Stimulated activated naive CD8-positive, alpha-beta T cell treated with anti-CD3 and anti-CD28 coated beads, Interleukin-15, Interleukin-2, amounts not matched to agents 100 ng/mL and 50 ng/mL, for 24 hours (primary cell): ENCODE results near the gene UNC93B1.

ENCODE experiments used
- H3K27ac Mint-ChIP-seq: one replicate; pipeline ENCODE4 v1.8.0; 2021; ENCODE audit warnings: mild to moderate bottlenecking, mixed read lengths
- H3K27me3 Mint-ChIP-seq: one replicate; pipeline ENCODE4 v1.8.0; 2021; ENCODE audit warnings: mixed read lengths
- H3K36me3 Mint-ChIP-seq: one replicate; pipeline ENCODE4 v1.8.0; 2021; ENCODE audit warnings: low read depth, mixed read lengths
- H3K4me1 Mint-ChIP-seq: one replicate; pipeline ENCODE4 v1.8.0; 2021; ENCODE audit warnings: low read depth, mixed read lengths
- H3K4me3 Mint-ChIP-seq: one replicate; pipeline ENCODE4 v1.8.0; 2021; ENCODE audit warnings: mild to moderate bottlenecking, mixed read lengths
- H3K9me3 Mint-ChIP-seq: one replicate; pipeline ENCODE4 v1.8.0; 2021; ENCODE audit warnings: mixed read lengths

UNC93B1 gene

DNA sequence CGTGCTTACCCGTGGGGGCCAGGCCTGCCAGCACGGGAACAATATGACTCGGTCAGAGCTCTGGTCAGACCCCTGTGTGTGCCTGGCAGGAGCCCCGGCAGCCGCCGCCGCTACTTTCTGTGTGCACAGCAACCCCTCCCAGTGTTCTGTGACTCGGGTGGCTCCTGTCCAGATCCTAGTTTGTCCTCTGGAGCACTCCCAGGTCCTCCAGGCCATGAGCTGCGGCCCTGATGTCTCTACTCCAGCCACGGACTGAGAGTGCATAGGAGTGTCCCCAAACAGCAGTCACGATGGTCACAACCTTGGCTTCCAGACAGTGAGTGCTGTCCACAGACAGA is 29.8 kb upstream of the UNC93B1 start:
- Mint-ChIP-seq H3K27me3 (no peaks in the 10 kb centered on the region), H3K9me3 (no peaks in the 10 kb centered on the region), H3K27ac (no peak overlapping the region), H3K4me3 (no peak overlapping the region), H3K4me1 (peaks cover 37% of the 10 kb centered on the region), H3K36me3 (peaks cover 4% of the 10 kb centered on the region)

DNA sequence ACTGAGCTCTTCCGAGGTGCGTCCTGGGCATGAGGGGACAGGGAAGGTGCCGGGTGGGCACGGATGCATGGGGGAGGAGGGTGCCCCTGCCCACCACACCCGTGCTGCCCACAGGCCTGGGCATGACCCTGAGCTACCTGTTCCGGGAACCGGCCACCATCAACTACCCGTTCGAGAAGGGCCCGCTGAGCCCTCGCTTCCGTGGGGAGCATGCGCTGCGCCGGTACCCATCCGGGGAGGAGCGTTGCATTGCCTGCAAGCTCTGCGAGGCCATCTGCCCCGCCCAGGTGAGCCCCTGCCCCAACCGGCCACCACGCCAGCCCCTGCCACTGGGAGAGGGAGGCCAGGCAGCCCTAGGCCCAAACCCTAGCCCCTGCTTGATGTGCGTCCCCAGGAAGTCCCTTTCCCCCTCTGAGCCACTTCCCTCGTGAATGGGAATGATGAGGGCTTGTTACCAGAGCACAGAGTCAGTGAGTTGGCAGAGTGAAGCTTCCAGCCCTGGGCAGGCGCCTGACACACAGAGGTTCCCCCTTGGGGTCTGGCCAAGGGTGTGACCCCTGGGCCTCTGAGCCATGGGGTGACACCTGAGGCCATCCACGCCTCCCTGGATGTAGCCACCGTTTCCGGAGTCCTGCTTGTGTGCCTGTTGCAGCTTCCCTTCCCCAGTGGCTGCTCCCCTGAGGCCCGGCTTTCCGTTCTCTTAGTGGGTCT is 29.3 kb upstream of the UNC93B1 start:
- H3K27ac Mint-ChIP-seq = no peak overlapping the region
- H3K9me3 Mint-ChIP-seq = no peaks in the 10 kb centered on the region
- H3K4me3 Mint-ChIP-seq = no peak overlapping the region
- peaks cover 42% of the 10 kb centered on the region for H3K4me1 Mint-ChIP-seq
- H3K36me3 Mint-ChIP-seq = peaks cover 4% of the 10 kb centered on the region
- H3K27me3 Mint-ChIP-seq = no peaks in the 10 kb centered on the region

DNA sequence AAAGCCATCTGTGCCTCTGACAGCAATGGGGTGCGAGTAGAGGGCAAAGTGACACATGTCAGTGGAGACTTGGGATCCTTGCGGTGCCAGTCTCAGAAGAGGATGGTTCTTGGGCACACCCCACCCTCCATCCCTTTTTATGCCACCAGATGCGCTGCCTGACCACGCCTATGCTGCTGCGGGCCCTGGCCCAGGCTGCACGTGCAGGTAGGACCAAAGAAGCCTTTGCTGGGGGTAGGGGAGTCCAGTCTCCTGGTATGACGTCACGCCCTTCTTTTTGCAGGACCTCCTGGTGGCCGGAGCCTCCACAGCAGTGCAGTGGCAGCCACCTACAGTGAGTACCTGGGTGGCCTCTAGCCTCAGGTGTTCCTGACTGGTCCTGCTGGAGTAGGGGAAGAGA is 28.1 kb upstream of the UNC93B1 start:
- Mint-ChIP-seq H3K4me3 (peak overlapping the region; percentile 98), H3K9me3 (no peaks in the 10 kb centered on the region), H3K4me1 (peaks cover 38% of the 10 kb centered on the region), H3K36me3 (peaks cover 4% of the 10 kb centered on the region), H3K27me3 (no peaks in the 10 kb centered on the region), H3K27ac (peak overlapping the region; percentile 98)

DNA sequence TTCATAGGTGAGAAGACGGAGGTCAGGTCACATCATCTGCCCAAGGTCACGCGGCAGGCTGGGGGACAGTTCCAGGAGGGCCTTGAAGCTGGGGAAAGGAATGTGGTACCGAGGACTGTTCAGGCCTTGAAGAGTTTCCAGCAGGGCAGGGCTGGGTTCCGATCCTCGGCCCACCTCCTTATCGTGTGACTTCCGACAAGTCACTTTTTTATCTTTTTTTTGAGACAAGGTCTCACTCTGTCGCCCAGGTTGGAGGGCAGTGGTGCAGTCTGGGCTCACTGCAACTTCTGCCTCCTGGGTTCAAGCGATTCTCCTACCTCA is 27.2 kb upstream of the UNC93B1 start:
- H3K27me3 Mint-ChIP-seq = no peaks in the 10 kb centered on the region
- no peaks in the 10 kb centered on the region for H3K9me3 Mint-ChIP-seq
- H3K4me1 Mint-ChIP-seq = peaks cover 33% of the 10 kb centered on the region
- peaks cover 4% of the 10 kb centered on the region for H3K36me3 Mint-ChIP-seq
- H3K4me3 Mint-ChIP-seq = peak overlapping the region; percentile 98
- peak overlapping the region; percentile 98 for H3K27ac Mint-ChIP-seq

DNA sequence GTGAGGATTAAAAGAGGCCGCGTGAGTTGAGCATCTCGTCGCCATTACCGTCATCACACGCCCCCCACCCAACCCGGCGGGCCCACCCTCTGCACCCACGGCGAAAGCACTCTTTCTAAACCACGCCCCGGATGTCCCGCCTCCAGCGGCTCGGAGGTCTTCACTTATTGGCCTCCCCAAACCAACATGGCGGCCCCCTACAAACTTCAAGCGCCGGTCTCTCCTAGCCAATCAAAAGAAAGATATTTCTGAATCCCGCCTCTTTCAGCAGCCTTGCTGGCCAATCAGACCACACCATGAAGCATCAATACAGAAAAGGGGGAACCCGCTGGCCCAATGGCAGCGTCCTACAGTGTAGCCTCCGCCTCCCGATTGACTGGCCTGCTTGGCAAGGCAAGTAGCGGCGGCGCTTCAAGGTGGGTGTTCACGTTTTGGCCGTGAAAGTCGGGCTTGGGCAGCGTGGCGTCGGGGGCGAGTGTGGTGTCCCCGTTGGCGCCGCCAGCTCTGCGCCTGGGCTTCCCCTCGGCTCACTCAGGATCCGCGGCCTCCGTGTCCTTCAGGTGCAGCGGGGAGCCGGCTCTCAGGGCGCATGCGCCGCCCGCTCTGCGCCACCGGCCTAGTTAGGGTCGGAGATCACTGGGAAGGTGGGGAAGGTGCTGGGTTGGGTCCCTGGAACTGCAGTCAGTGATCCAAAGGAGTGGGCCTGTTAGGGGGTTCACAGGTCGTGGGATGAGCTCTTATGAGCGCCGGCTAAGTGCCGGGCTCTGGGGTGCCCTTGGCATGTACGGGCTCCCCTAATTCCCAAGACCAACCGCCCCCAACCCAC is 26.6 kb upstream of the UNC93B1 start, which contains the start of gene NDUFS8:
Gene NDUFS8, plus strand, starts transcription at position 364 of the 826 bp plus-strand sequence. CDS start 1,471 bp downstream, outside the sequence.
- peaks cover 33% of the 10 kb centered on the region for H3K4me1 Mint-ChIP-seq
- H3K27ac Mint-ChIP-seq = peak within 1 kb of the TSS; percentile 98
- H3K27me3 Mint-ChIP-seq = no peaks in the 10 kb centered on the region
- H3K4me3 Mint-ChIP-seq = peak within 1 kb of the TSS; percentile 98
- peaks cover 6% of the 10 kb centered on the region for H3K36me3 Mint-ChIP-seq
- no peaks in the 10 kb centered on the region for H3K9me3 Mint-ChIP-seq

DNA sequence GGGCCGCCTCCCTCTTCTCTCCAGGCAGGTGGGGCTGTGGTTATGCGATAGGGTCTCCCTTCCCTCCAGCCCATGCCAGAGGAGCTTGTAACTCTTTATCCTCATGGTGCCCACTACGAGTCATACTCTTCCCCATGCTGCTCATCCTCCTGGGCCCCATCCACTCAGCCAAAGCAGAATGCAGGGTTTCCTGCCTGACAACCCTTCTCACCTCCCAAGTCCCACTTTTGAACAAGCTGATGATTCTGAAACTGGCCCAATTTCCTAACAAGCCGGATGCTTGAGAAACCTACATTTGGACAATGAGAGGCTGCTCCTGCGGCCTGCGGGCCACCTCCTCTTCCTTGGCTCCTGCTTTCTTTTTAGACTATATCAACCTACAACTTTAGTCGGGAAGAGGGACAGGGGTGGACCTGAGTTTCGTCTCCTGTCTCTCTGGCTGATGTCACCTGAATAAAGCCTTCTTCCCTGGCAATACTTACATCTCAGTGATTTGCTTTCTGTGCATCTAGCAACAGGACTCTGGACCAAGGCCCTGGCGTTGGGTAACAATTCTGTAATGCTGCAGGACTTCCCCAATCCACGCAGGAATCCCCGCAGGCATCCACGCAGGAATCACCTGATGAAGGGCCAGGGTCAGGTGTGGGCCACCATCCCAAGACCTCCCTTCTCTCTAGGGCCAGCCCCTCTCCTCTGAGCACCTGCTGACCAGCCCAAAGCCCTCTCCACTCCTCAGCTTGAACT is 25.1 kb upstream of the UNC93B1 start:
- Mint-ChIP-seq H3K4me1 (peaks cover 33% of the 10 kb centered on the region), H3K4me3 (peak overlapping the region; percentile 98), H3K27ac (peak overlapping the region; percentile 63), H3K9me3 (peaks cover 4% of the 10 kb centered on the region), H3K27me3 (no peaks in the 10 kb centered on the region), H3K36me3 (peaks cover 12% of the 10 kb centered on the region)

DNA sequence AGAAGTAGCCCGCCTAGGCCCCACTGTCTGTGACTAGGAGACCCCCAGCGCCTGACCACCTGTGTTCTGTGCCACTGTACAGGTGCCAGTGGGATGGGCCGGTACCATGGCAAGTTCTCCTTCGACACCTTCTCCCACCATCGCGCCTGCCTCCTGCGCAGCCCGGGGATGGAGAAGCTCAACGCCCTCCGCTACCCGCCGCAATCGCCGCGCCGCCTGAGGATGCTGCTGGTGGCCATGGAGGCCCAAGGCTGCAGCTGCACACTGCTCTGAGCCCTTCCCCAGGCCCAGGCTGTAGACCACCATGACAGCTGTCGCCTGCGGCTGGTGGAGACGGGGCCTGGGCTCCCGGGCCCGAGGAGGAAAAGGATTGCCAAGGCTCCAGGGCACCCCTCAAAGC is 23.8 kb upstream of the UNC93B1 start:
- peaks cover 33% of the 10 kb centered on the region for H3K4me1 Mint-ChIP-seq
- H3K4me3 Mint-ChIP-seq = no peak overlapping the region
- no peaks in the 10 kb centered on the region for H3K27me3 Mint-ChIP-seq
- peaks cover 12% of the 10 kb centered on the region for H3K36me3 Mint-ChIP-seq
- H3K9me3 Mint-ChIP-seq = peaks cover 4% of the 10 kb centered on the region
- peak overlapping the region; percentile 65 for H3K27ac Mint-ChIP-seq

DNA sequence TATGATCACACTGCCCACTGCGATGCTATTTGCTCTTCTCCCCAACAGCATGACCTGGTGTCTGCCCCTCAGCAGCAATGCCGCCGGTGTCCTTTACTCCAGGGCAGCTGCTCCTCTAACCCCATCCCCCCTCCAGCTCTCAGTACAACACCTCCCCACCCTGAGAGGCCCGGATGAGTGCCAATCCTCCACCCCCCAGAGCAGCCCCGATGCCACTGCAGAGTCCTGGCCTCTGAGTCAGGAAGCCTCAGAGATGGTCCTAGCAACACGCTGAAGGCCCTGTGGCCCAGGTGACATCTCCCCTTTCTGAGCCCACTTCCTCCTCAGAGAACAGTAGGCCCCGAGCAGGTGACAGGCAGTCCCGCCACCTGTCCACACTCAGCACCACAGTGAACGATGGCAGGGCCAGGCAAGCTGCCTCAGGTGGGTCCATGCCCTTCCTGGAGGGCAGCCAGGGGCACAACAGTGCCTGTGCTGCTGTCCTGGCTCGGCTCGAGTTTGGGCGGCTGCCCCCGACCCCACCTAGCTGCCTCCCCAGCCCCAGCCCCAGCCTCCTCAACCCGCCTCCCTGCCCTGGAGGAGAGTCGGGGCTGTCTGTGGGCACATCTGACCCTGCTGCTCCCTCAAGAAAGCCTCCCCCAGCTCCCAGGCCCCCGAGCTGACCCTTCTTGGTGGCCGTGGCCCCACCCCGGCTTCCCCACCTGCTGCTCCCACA is 22.7 kb upstream of the UNC93B1 start:
- no peak overlapping the region for H3K4me3 Mint-ChIP-seq
- peaks cover 9% of the 10 kb centered on the region for H3K36me3 Mint-ChIP-seq
- H3K4me1 Mint-ChIP-seq = peaks cover 29% of the 10 kb centered on the region
- no peak overlapping the region for H3K27ac Mint-ChIP-seq
- H3K27me3 Mint-ChIP-seq = no peaks in the 10 kb centered on the region
- peaks cover 4% of the 10 kb centered on the region for H3K9me3 Mint-ChIP-seq

DNA sequence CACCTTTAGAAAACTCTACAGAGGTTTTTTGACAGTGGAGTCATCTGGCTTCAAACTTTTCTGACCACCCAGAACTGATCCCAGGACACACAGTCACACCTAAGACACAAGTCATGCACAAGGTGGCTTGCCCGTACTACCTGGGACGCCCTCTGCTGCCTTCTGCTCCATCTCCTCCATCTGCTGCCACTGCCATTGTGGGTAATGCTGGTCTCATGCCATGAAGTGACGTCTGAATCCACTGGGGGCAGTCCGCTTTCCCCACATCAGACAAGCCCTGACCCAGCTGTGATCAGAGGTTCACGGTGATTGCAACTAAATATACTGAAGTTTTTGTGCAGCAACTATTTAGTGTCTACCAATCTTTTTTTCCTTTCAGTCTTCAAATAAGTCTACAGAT is 21.1 kb upstream of the UNC93B1 start:
- Mint-ChIP-seq H3K9me3 (peaks cover 4% of the 10 kb centered on the region), H3K36me3 (peaks cover 7% of the 10 kb centered on the region), H3K27ac (no peak overlapping the region), H3K4me1 (peaks cover 23% of the 10 kb centered on the region), H3K27me3 (no peaks in the 10 kb centered on the region), H3K4me3 (no peak overlapping the region)

DNA sequence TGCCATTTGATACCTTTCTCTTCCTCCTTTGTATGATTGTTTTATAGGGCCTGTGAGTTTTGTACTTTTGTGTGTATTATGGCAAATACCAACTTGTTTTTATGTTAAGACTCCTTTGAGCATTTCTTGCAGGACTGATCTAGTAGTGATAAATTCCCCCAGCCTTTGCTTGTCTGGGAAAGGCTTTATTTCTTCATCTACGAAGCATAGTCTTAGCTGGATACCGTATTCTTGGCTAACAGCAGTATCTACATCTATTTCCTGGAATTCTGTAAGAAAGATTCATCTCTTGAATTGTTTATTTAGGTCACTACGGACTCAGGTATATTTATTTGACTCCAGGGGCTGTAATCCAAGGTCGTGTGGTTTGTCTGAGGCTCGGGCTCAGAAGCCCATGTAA is 20.6 kb upstream of the UNC93B1 start:
- Mint-ChIP-seq H3K27ac (no peak overlapping the region), H3K27me3 (no peaks in the 10 kb centered on the region), H3K4me3 (no peak overlapping the region), H3K9me3 (peaks cover 4% of the 10 kb centered on the region), H3K36me3 (peaks cover 7% of the 10 kb centered on the region), H3K4me1 (peaks cover 18% of the 10 kb centered on the region)

DNA sequence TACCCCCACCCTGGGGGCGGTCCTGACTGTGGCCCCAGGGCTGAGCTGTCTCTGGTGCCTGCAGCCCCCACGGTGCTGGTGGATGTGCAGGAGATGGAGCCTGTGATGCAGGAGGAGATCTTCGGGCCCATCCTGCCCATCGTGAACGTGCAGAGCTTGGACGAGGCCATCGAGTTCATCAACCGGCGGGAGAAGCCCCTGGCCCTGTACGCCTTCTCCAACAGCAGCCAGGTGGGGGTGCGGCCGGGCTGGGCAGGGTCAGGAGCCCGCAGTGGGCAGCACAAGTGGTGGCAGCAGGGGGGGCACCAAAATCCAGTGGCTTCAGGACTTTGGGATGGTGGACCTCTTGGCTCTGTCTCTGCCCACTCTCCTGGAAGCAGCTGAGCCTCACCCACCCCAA is 18.6 kb upstream of the UNC93B1 start:
- H3K36me3 Mint-ChIP-seq = peaks cover 7% of the 10 kb centered on the region
- H3K4me1 Mint-ChIP-seq = no peaks in the 10 kb centered on the region
- H3K27ac Mint-ChIP-seq = no peak overlapping the region
- H3K27me3 Mint-ChIP-seq = no peaks in the 10 kb centered on the region
- peaks cover 4% of the 10 kb centered on the region for H3K9me3 Mint-ChIP-seq
- H3K4me3 Mint-ChIP-seq = no peak overlapping the region

DNA sequence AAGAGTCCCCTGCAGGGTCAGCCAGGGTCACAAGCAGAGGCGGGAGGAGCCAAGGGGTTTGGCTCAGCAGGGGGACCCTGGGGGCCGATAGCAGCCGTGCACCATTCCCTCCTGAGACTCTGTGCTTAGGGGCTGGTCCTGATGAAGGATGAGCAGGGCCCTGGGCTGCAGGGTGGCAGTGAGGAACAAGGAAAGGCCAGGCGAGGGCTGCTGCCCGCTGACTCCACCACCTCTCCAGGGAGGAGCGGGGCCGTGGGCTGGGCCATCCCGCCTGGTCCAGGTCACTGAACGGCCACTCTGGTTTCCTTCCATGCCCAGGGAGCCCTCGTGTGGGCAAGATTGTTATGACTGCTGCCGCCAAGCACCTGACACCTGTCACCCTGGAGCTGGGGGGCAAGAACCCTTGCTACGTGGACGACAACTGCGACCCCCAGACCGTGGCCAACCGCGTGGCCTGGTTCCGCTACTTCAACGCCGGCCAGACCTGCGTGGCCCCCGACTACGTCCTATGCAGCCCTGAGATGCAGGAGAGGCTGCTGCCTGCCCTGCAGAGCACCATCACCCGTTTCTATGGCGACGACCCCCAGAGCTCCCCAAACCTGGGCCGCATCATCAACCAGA is 17.4 kb upstream of the UNC93B1 start:
- Mint-ChIP-seq H3K4me1 (no peaks in the 10 kb centered on the region), H3K27me3 (no peaks in the 10 kb centered on the region), H3K27ac (no peak overlapping the region), H3K9me3 (peaks cover 4% of the 10 kb centered on the region), H3K4me3 (no peak overlapping the region), H3K36me3 (peaks cover 7% of the 10 kb centered on the region)

DNA sequence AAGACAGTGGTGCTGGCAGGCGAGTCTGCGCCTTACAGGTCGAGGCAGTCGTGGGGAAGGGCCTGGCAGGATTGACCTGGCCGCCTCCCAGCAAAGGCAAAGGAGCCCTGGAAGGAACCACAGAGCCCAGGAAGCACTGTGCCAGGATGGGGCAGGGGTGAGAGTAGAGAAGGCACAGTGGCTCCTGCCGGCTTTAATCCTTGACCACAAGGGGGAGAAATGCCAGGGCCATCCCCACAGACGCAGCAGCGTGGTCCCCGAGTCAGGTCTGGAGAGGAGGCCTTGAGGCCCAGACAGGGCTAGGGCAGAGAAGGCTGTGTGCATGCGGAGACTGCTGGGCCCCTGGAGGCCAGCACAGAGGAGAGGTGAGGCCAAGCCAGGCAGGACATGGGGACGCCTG is 16.7 kb upstream of the UNC93B1 start:
- Mint-ChIP-seq H3K27ac (no peak overlapping the region), H3K27me3 (no peaks in the 10 kb centered on the region), H3K4me1 (no peaks in the 10 kb centered on the region), H3K9me3 (peaks cover 4% of the 10 kb centered on the region), H3K4me3 (no peak overlapping the region), H3K36me3 (peaks cover 6% of the 10 kb centered on the region)

DNA sequence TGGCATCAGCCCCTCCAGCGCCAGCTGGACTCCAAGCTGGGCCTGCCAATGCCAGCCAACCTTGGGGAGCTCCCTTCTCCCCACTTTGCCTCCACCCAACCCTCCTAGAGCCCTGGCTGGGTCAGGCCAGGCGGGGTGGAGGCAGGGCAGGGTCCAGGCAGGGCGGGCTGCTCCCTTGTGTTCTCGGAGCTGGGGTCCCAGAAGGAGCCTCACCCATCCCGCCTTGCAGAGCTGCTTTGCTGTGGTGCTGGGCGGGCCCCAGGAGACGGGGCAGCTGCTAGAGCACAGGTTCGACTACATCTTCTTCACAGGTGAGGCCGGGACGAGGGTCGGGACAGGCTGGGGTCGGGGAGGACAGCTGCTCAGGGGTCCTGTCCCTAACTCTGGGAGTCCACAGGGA is 15.6 kb upstream of the UNC93B1 start:
- H3K4me1 Mint-ChIP-seq = no peaks in the 10 kb centered on the region
- H3K4me3 Mint-ChIP-seq = no peak overlapping the region
- no peaks in the 10 kb centered on the region for H3K36me3 Mint-ChIP-seq
- H3K27me3 Mint-ChIP-seq = no peaks in the 10 kb centered on the region
- H3K9me3 Mint-ChIP-seq = peaks cover 2% of the 10 kb centered on the region
- H3K27ac Mint-ChIP-seq = no peak overlapping the region
